GM06990 (cell line): ENCODE results near the gene ELOVL3.

ENCODE experiments used
- DNase-seq: peaks from one replicate; pipeline ENCODE4 v3.0.0-alpha.2; 2011; ENCODE audit not compliant: insufficient read length; ENCODE audit errors: extremely low read depth
- H3K27me3 ChIP-seq: replicated peaks from 2 replicates; pipeline ENCODE4 v1.6.0; 2011; ENCODE audit warnings: low read length; ENCODE audit not compliant: control insufficient read depth, insufficient read depth
- H3K36me3 ChIP-seq: 2 replicates; pipeline ENCODE4 v1.5.1; 2011; ENCODE audit warnings: low read length; ENCODE audit not compliant: control insufficient read depth, insufficient read depth
- H3K4me3 ChIP-seq: replicated peaks from 2 replicates; pipeline ENCODE4 v1.5.1; 2011; ENCODE audit warnings: low read depth, mild to moderate bottlenecking, control low read depth, low read length
- CTCF ChIP-seq: IDR thresholded peaks from 2 replicates; pipeline ENCODE4 v1.5.1; 2011; ENCODE audit warnings: low read length, control low read depth, mild to moderate bottlenecking, inconsistent platforms; ENCODE audit not compliant: insufficient read depth, poor library complexity, severe bottlenecking

The ELOVL3 gene

GRCh38 chr10:102242118-102242485 is 16.0 kb downstream of the ELOVL3 start:
- no peaks in the 10 kb centered on the region for H3K27me3 ChIP-seq
- H3K4me3 ChIP-seq = peak overlapping the region; percentile 65
- DNase-seq = no peak
- H3K36me3 ChIP-seq = no peaks in the 10 kb centered on the region
- TF ChIP-seq CTCF = no peak

- DNase-seq = no peak
- H3K4me3 ChIP-seq = no peak overlapping the region
- TF ChIP-seq CTCF = no peak
- no peaks in the 10 kb centered on the region for H3K36me3 ChIP-seq
- H3K27me3 ChIP-seq = no peaks in the 10 kb centered on the region
Measured at GRCh38 chr10:102243309-102243708, 17.2 kb downstream of the ELOVL3 start.

GRCh38 chr10:102245082-102245931 is 19.2 kb downstream of the ELOVL3 start, which contains the start of gene GBF1:
Gene GBF1, plus strand, starts transcription at chr10:102245532. Its CDS starts 13,407 bp downstream, at chr10:102258939.
- peak; percentile 93 for DNase-seq
- no peaks in the 10 kb centered on the region for H3K27me3 ChIP-seq
- no peak for TF ChIP-seq CTCF
- peaks cover 2% of the 10 kb centered on the region for H3K36me3 ChIP-seq
- peak within 1 kb of the TSS; percentile 99 for H3K4me3 ChIP-seq

GRCh38 chr10:102245932-102246251 is 19.8 kb downstream of the ELOVL3 start:
- no peaks in the 10 kb centered on the region for H3K27me3 ChIP-seq
- DNase-seq = no peak
- peaks cover 2% of the 10 kb centered on the region for H3K36me3 ChIP-seq
- peak overlapping the region; percentile 99 for H3K4me3 ChIP-seq
- no peak for TF ChIP-seq CTCF

- no peak for DNase-seq
- H3K36me3 ChIP-seq = peaks cover 2% of the 10 kb centered on the region
- H3K4me3 ChIP-seq = peak overlapping the region; percentile 99
- no peaks in the 10 kb centered on the region for H3K27me3 ChIP-seq
- TF ChIP-seq CTCF = no peak
Measured at GRCh38 chr10:102246261-102246660, 20.2 kb downstream of the ELOVL3 start.
